H1 (cell line): ENCODE measurements around the gene PPP1R12B. TPM values are rescaled to one million over a fixed set of nuclear protein-coding genes. Genes with fewer than 3 reads are reported as not detected.

Experiments
- CTCF ChIA-PET: fragments of 300-600 bp; sonication (Branson Sonifier 250); formaldehyde crosslinking; loops from one replicate; lab custom pipeline; 2021; ENCODE audit not compliant: partially characterized antibody; lab: Charles Lee
- POLR2A ChIA-PET: fragments of 300-600 bp; sonication (Branson Sonifier 250); formaldehyde crosslinking; loops from one replicate; lab custom pipeline; 2021; ENCODE audit warnings: inconsistent platforms; ENCODE audit not compliant: partially characterized antibody; lab: Charles Lee
- DNase-seq, 2 experiments: peaks; one replicate each; pipeline versions ENCODE4 v3.0.0 to v3.0.0-alpha.2; 2010 to 2022; ENCODE audit warnings: low spot score in 2 of 2, low read depth in 1 of 2, mixed read lengths in 1 of 2
- FAIRE-seq: peaks from 2 replicates; lab custom pipeline; 2011; peaks lifted over from hg19 to GRCh38; lab: Jason Lieb, UNC
- H2AFZ ChIP-seq: 2 replicates; pipeline ENCODE4 v1.8.1; 2012; ENCODE audit warnings: low read length, inconsistent platforms
- H2AK5ac ChIP-seq: 2 replicates; pipeline ENCODE4 v1.6.1; 2013; ENCODE audit warnings: low read depth, low read length
- H2BK120ac ChIP-seq: replicated peaks from 2 replicates; pipeline ENCODE3; 2013; ENCODE audit warnings: low read depth, low read length, inconsistent platforms
- H2BK12ac ChIP-seq: 2 replicates; pipeline ENCODE4 v1.6.1; 2013; ENCODE audit warnings: low read depth, low read length
- H2BK15ac ChIP-seq: 2 replicates; pipeline ENCODE4 v1.6.1; 2013; ENCODE audit warnings: low read length
- H2BK20ac ChIP-seq: 2 replicates; pipeline ENCODE4 v1.6.1; 2013; ENCODE audit warnings: low read length
- H2BK5ac ChIP-seq: 2 replicates; pipeline ENCODE4 v1.6.1; 2013; ENCODE audit warnings: low read depth, low read length
- H3K14ac ChIP-seq: 2 replicates; pipeline ENCODE4 v1.6.1; 2013; ENCODE audit warnings: inconsistent platforms; ENCODE audit not compliant: insufficient read length
- H3K18ac ChIP-seq: 2 replicates; pipeline ENCODE4 v1.6.1; 2013; ENCODE audit warnings: low read length; ENCODE audit errors: extremely low read depth
- H3K23ac ChIP-seq: 2 replicates; pipeline ENCODE4 v1.6.1; 2013; ENCODE audit warnings: inconsistent platforms; ENCODE audit not compliant: insufficient read length
- H3K23me2 ChIP-seq: 2 replicates; pipeline ENCODE4 v1.6.1; 2013; ENCODE audit warnings: low read depth, low read length
- H3K27ac ChIP-seq: 2 replicates; pipeline ENCODE4 v1.6.1; 2011; ENCODE audit warnings: low read depth, low read length, inconsistent platforms
- H3K27me3 ChIP-seq, 4 experiments: replicated peaks in 1 of 4; 1 replicate in 1 of 4; 2 replicates in 3 of 4; pipeline versions ENCODE4 v1.6.1 to v1.8.1; 2011 to 2013; ENCODE audit warnings: low read length in 3 of 4, mild to moderate bottlenecking in 3 of 4, inconsistent platforms in 2 of 4, mixed read lengths in 2 of 4, moderate library complexity in 1 of 4; ENCODE audit not compliant: control insufficient read depth in 3 of 4, insufficient read depth in 3 of 4; ENCODE audit errors: extremely low read depth in 1 of 4
- H3K36me3 ChIP-seq, 4 experiments: 2 replicates each; pipeline versions ENCODE4 v1.6.1 to v1.8.1; 2011 to 2013; ENCODE audit warnings: mild to moderate bottlenecking in 4 of 4, low read length in 3 of 4, moderate library complexity in 2 of 4, control low read depth in 1 of 4, inconsistent platforms in 1 of 4; ENCODE audit not compliant: insufficient read depth in 4 of 4, control insufficient read depth in 2 of 4
- H3K4ac ChIP-seq: replicated peaks from 2 replicates; pipeline ENCODE3; 2013; ENCODE audit warnings: low read length, low read depth, mixed read lengths, inconsistent platforms; ENCODE audit not compliant: insufficient read length
- H3K4me1 ChIP-seq, 4 experiments: replicated peaks in 1 of 4; 1 replicate in 1 of 4; 2 replicates in 3 of 4; pipeline versions ENCODE4 v1.6.1 to v1.8.1; 2011 to 2013; ENCODE audit warnings: low read length in 3 of 4, inconsistent platforms in 2 of 4, mixed read lengths in 1 of 4; ENCODE audit not compliant: insufficient read depth in 4 of 4, control insufficient read depth in 3 of 4
- H3K4me2 ChIP-seq, 2 experiments: 2 replicates each; pipeline versions ENCODE4 v1.6.1 to v1.8.1; 2011 to 2013; ENCODE audit warnings: low read depth in 2 of 2, low read length in 2 of 2, control low read depth in 1 of 2, inconsistent platforms in 1 of 2, mild to moderate bottlenecking in 1 of 2; ENCODE audit not compliant: insufficient read depth in 1 of 2
- H3K4me3 ChIP-seq, 4 experiments: fragments of 200-600, 300-600 bp in 1 of 4; sonication (generic), shearing (Covaris generic), sonication (Bioruptor Twin) in 1 of 4; 2 replicates each; pipeline versions ENCODE4 v1.5.1 to v1.8.1; 2011 to 2016; ENCODE audit warnings: low read length in 4 of 4, low read depth in 3 of 4, control low read depth in 2 of 4, inconsistent platforms in 2 of 4, mild to moderate bottlenecking in 2 of 4, mixed read lengths in 1 of 4, moderate library complexity in 1 of 4; ENCODE audit not compliant: insufficient read depth in 2 of 4; ENCODE audit errors: extremely low read depth in 1 of 4
- H3K56ac ChIP-seq: replicated peaks from 2 replicates; pipeline ENCODE3; 2013; ENCODE audit warnings: low read depth, mild to moderate bottlenecking, mixed read lengths, low read length, inconsistent platforms; ENCODE audit not compliant: insufficient read length
- H3K79me1 ChIP-seq: 2 replicates; pipeline ENCODE4 v1.6.1; 2013; ENCODE audit warnings: low read depth, low read length, control low read depth
- H3K79me2 ChIP-seq, 2 experiments: 2 replicates each; pipeline versions ENCODE4 v1.6.1 to v1.8.1; 2012 to 2013; ENCODE audit warnings: low read length in 2 of 2, mild to moderate bottlenecking in 2 of 2, inconsistent platforms in 1 of 2; ENCODE audit not compliant: insufficient read depth in 2 of 2, control insufficient read depth in 1 of 2
- H3K9ac ChIP-seq, 4 experiments: replicated peaks in 1 of 4; 1 replicate in 1 of 4; 2 replicates in 3 of 4; pipeline versions ENCODE4 v1.6.1 to v1.8.1; 2011 to 2013; ENCODE audit warnings: low read depth in 3 of 4, low read length in 3 of 4, control low read depth in 2 of 4, mild to moderate bottlenecking in 2 of 4, moderate library complexity in 2 of 4, inconsistent platforms in 1 of 4; ENCODE audit errors: extremely low read depth in 1 of 4
- H3K9me3 ChIP-seq, 2 experiments: 2 replicates each; pipeline versions ENCODE4 v1.6.1 to v1.8.1; 2012 to 2013; ENCODE audit warnings: mild to moderate bottlenecking in 2 of 2, moderate library complexity in 2 of 2, control low read depth in 1 of 2, inconsistent platforms in 1 of 2, low read depth in 1 of 2, low read length in 1 of 2, mixed read lengths in 1 of 2; ENCODE audit not compliant: insufficient read depth in 2 of 2
- H4K20me1 ChIP-seq, 2 experiments: replicated peaks in 1 of 2; 2 replicates each; pipeline versions ENCODE3 to v1.8.1; 2011 to 2013; ENCODE audit warnings: inconsistent platforms in 2 of 2, low read length in 2 of 2, mild to moderate bottlenecking in 1 of 2; ENCODE audit not compliant: insufficient read depth in 2 of 2, control insufficient read depth in 1 of 2
- H4K5ac ChIP-seq: 2 replicates; pipeline ENCODE4 v1.6.1; 2013; ENCODE audit warnings: low read length, low read depth, mixed read lengths, inconsistent platforms; ENCODE audit not compliant: insufficient read length
- H4K8ac ChIP-seq: 2 replicates; pipeline ENCODE4 v1.8.0; 2013; ENCODE audit warnings: mild to moderate bottlenecking, moderate library complexity, low read length, inconsistent platforms; ENCODE audit not compliant: insufficient read depth; ENCODE audit errors: extremely low read depth
- H4K91ac ChIP-seq: replicated peaks from 2 replicates; pipeline ENCODE3; 2013; ENCODE audit warnings: low read length, mixed read lengths, inconsistent platforms; ENCODE audit not compliant: insufficient read length
- CBX5 ChIP-seq: fragments of 300-800, 300-1000 bp; sonication (generic); IDR thresholded peaks from 2 replicates; pipeline ENCODE4 v1.7.1; 2016; ENCODE audit warnings: antibody characterized with exemption, low read length, low read depth
- CBX8 ChIP-seq: fragments of 300-800, 300-1000 bp; sonication (generic); IDR thresholded peaks from 2 replicates; pipeline ENCODE4 v1.7.1; 2016; ENCODE audit warnings: low read depth, low read length, borderline replicate concordance
- GTF2F1 ChIP-seq: IDR thresholded peaks from 2 replicates; pipeline ENCODE4 v1.6.1; 2012; ENCODE audit warnings: low read depth, low read length, improper control_type of control experiment, borderline replicate concordance
- MAFK ChIP-seq: IDR thresholded peaks from 2 replicates; pipeline ENCODE4 v1.6.1; 2012; ENCODE audit warnings: low read depth, mild to moderate bottlenecking, improper control_type of control experiment, low read length
- NANOG ChIP-seq: IDR thresholded peaks from 2 replicates; pipeline ENCODE4 v1.6.1; 2011; ENCODE audit warnings: low read length, low read depth, mild to moderate bottlenecking, inconsistent platforms; ENCODE audit not compliant: insufficient read depth, poor library complexity, severe bottlenecking
- RBBP5 ChIP-seq: IDR thresholded peaks from 2 replicates; pipeline ENCODE4 v1.7.1; 2012; ENCODE audit warnings: low read depth, mild to moderate bottlenecking, inconsistent platforms, low read length, moderate library complexity, borderline replicate concordance
- RFX5 ChIP-seq: IDR thresholded peaks from 2 replicates; pipeline ENCODE4 v1.6.1; 2011; ENCODE audit warnings: low read depth, low read length, improper control_type of control experiment, borderline replicate concordance
- SP1 ChIP-seq: IDR thresholded peaks from 2 replicates; pipeline ENCODE4 v1.6.1; 2011; ENCODE audit warnings: low read depth, low read length
- SRF ChIP-seq: IDR thresholded peaks from 2 replicates; pipeline ENCODE4 v1.6.1; 2011; ENCODE audit warnings: mild to moderate bottlenecking, low read depth, low read length, moderate library complexity
- SUZ12 ChIP-seq: fragments of 200-600 bp; sonication (generic); IDR thresholded peaks from 2 replicates; pipeline ENCODE4 v1.6.1; 2012; ENCODE audit warnings: mild to moderate bottlenecking, inconsistent platforms, low read length, moderate library complexity, mixed read lengths
- TBP ChIP-seq: IDR thresholded peaks from 2 replicates; pipeline ENCODE4 v1.6.1; 2011; ENCODE audit warnings: low read depth, low read length, improper control_type of control experiment
- ZNF274 ChIP-seq: IDR thresholded peaks from 2 replicates; pipeline ENCODE4 v1.7.0; 2012; ENCODE audit warnings: low read length, borderline replicate concordance; ENCODE audit errors: extremely low read depth
- WGBS, 2 experiments: shearing (Covaris generic) in 1 of 2; methylation state at CpG; one replicate each; pipeline versions ENCODE4 v1.1.6 to v1.1.7; 2013 to 2015; ENCODE audit warnings: low lambda C conversion rate in 2 of 2, mixed read lengths in 2 of 2, inconsistent platforms in 1 of 2, low coverage in 1 of 2, missing lambda C conversion rate in 1 of 2; ENCODE audit not compliant: insufficient replicate concordance in 2 of 2, insufficient coverage in 1 of 2, insufficient read length in 1 of 2; ENCODE audit errors: extremely low coverage in 1 of 2, missing lambda C conversion rate in 1 of 2; 5-methylcytosine and 5-hydroxymethylcytosine counted together
- polyA plus RNA-seq, 7 experiments: library from polyadenylated mRNA; depleted of rRNA in 3 of 7; stranded (reverse) in 5 of 7; unstranded in 2 of 7; fragments of >200 nt in 5 of 7; fragments of 200-250 nt in 2 of 7; gene quantifications; 1 replicate in 5 of 7; 2 replicates in 1 of 7; 4 replicates in 1 of 7; pipeline versions ENCODE4 v1.2.1 to v1.2.3, GENCODE V29; 2011 to 2013; ENCODE audit warnings: missing spikeins in 2 of 7, mixed read lengths in 2 of 7
- total RNA-seq: library from RNA; stranded (reverse); fragmentation: NEBNext Ultra II Directional; extraction: Animal tissue kit (Norgen Biotek cat#: 25700); gene quantifications from 2 replicates; pipeline ENCODE4 v1.2.1, GENCODE V29; 2021
- TF ChIP-seq, protein P1 (sequence below): IDR thresholded peaks from 2 replicates; pipeline ENCODE4 v1.6.1; 2012; ENCODE audit warnings: inconsistent platforms

The PPP1R12B gene
- total and polyA plus RNA-seq, 2 of the 8 experiments (the other 6 are each of a cell fraction or from before 2014, with no cell fraction given), result 7.9 to 18.7 TPM

DNA sequence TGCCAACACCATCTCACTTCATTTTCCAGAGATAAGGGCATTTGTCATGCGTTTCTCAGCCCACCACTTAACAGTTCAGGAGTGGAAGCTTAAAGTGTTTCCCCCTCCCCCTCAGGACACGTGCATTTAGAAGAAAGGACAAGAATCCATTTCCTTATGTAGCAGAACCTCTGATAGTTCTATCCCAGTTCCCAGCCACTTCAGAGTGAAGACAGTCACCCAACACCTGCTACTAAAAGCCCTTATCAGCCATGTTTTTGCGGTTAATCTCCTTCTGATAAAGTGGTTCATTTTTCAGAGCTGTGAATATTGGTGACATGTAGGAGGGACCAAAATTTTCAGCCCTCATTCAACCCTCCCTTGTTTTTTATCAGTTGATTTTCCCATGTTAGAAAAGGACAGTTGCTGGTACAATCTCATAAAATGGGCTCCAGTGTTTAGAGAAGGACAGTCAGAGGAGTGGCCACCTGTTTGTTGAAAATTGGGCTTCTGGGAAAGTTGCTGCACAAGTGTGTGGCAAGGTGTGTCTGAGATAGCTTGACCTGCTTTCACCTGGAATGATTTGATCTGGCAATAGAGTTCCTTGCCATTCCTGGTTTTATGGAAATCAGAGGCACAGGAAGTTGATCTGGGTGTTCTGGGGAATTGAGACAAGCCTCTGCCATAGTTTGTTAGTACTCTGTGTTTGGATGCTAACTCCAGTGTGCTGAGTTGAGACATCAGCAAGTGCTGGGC is 114.0 kb downstream of the PPP1R12B start:
- Histone ChIP-seq H2BK5ac (no peak overlapping the region), H3K56ac (no peak overlapping the region), H3K27ac (no peak overlapping the region), H3K36me3 (no peaks in the 10 kb centered on the region), H4K8ac (no peak overlapping the region), H3K4me3 (no peak overlapping the region), H3K18ac (no peak overlapping the region), H2BK15ac (no peak overlapping the region), H4K91ac (no peak overlapping the region), H2AFZ (no peak overlapping the region), H4K20me1 (no peaks in the 10 kb centered on the region), H2AK5ac (no peak overlapping the region), H3K14ac (no peak overlapping the region), H3K27me3 (no peaks in the 10 kb centered on the region), H3K23me2 (no peaks in the 10 kb centered on the region), H3K79me2 (no peaks in the 10 kb centered on the region), H2BK120ac (no peak overlapping the region), H3K4me2 (no peak overlapping the region), H3K9ac (no peak overlapping the region), H4K5ac (no peak overlapping the region), H2BK20ac (no peak overlapping the region), H3K23ac (no peak overlapping the region), H3K9me3 (no peaks in the 10 kb centered on the region), H3K4ac (no peak overlapping the region), H3K4me1 (peaks cover 0 to 2% (median 0%) of the 10 kb centered on the region in 4 experiments; a peak in 1 of 7 replicates), H3K79me1 (no peaks in the 10 kb centered on the region), H2BK12ac (no peak overlapping the region)
- DNase-seq (no peak), FAIRE-seq (no peak)
- CTCF ChIA-PET, result interaction anchor here (0.6 to 3.2 kb wide), 10 partner anchors 12 to 1961 kb away, joined by 3 to 18 read pairs (median 4); no protein-coding TSS in a partner anchor
- WGBS, 2 experiments, result 83% methylated on average over 3 of the region's 3 CpGs; no CpG with 5 or more reads in 1 of the 2 experiments
- POLR2A ChIA-PET, result no interaction called here
- no peak for TF ChIP-seq RFX5
- no peak for TF ChIP-seq MAFK
- no peak for TF ChIP-seq SP1
- no peak for TF ChIP-seq TBP
- no peak for TF ChIP-seq ZNF274
- no peak for TF ChIP-seq NANOG
- TF ChIP-seq RBBP5, result no peak
- no peak for TF ChIP-seq SUZ12
- TF ChIP-seq CBX5, result no peak
- no peak for TF ChIP-seq CBX8
- no peak for TF ChIP-seq SRF
- no peak for TF ChIP-seq GTF2F1
- TF ChIP-seq, protein P1, sequence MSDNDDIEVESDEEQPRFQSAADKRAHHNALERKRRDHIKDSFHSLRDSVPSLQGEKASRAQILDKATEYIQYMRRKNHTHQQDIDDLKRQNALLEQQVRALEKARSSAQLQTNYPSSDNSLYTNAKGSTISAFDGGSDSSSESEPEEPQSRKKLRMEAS, result no peak
